Right renal cortex interstitium (tissue), 3 donors: ENCODE measurements around the gene PNKP. TPM values are rescaled to one million over a fixed set of nuclear protein-coding genes. Genes with fewer than 3 reads are reported as not detected.

Experiments used
- DNase-seq, 3 donors: peaks; one replicate each; pipeline ENCODE4 v3.0.0-alpha.2; 2013; ENCODE audit warnings: low read depth in 3 of 3, low spot score in 2 of 3
- polyA plus RNA-seq, 3 donors: library from polyadenylated mRNA; unstranded; fragments of 120-200 nt; gene quantifications; one replicate each; pipeline ENCODE4 v1.2.1, GENCODE V29; 2013; ENCODE audit not compliant: insufficient read length in 3 of 3

Gene PNKP
- polyA plus RNA-seq, 3 donors, result 33.4 to 43.9 (median 36.2) TPM

- DNase-seq, result no peak
These were observed 23.3 kb upstream of the PNKP start for GRCh38 chr19:49890349-49891311.

GRCh38 chr19:49889687-49890348 is 22.4 kb upstream of the PNKP start:
- DNase-seq, result peak in 1 of 3 donors; percentile 61

DNA sequence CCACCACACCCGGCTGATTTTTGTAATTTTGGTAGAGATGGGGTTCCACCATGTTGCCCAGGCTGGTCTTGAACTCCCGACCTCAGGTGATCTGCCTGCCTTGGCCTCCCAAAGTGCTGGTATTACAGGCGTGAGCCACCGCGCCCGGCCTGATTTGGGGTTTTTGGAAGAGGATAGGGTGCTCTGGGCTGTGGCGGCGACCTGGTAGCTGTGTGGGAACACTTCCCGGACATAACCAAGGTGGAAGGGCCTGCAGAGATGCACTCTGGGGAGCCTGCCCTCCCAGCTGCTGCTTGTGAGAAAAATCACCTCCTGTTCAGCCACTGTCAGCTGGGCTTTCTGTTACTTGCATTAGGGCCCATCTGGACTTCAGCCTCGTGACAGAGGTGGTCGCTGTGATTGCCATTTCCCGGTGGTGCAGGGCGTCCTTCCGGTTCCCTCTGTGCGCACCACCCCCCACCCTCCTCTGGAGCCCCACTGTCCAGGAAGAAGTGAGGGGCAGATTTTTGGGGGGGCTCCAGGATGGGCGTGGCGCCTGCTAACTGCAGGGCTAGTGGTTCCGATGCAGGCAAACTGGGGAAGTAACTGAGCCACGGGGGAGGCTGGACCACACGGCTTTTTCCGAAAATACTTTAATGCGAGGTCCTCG is 21.8 kb upstream of the PNKP start:
- no peak for DNase-seq

DNA sequence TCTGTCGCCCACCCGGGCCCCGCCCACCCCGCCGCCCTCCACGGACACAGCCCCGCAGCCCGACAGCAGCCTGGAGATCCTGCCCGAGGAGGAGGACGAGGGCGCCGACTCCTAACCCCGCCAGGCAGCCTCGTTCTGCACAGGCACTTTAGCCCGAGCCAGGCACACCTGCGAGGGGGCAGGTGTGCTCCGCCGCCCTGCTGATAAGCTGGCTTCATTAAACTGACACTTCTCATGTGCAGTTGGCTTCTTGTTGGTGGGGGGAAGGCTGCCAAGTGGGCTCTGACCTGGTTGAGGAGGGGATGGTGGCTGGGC is 21.1 kb upstream of the PNKP start:
- DNase-seq, result no peak

GRCh38 chr19:49887665-49888509 is 20.5 kb upstream of the PNKP start:
- DNase-seq, result no peak

DNA sequence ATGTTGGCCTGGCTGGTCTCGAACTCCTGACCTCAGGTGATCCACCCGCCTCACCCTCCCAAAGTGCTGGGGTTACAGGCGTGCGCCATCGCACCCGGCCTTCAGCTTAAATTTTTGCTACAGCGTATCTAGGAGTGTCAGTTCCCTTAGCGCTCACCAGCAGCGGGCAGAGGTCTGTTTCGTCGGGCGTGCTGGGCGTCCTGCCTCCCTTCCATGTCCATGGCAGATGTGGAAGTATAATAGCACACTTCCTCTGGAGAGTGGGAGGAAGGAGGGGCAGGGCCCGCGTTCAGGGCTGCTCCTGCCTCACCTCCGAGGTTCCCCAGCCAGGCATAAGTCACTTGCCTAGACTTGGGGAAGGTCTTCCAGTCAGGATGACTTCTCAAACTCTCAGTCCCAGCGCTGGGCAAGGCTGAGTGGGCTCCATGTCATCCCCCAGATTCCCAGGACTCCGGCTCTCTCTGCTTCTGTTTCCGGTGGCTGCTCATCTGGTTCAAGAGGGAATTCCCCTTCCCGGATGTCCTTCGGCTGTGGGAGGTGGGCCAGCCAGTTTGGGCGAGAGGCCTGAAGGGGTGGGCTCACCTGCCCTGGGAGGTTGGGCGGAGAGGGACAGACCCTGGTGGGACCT is 19.8 kb upstream of the PNKP start:
- no peak for DNase-seq

GRCh38 chr19:49884760-49885159 is 17.4 kb upstream of the PNKP start:
- DNase-seq, result no peak

GRCh38 chr19:49884109-49884508 is 16.7 kb upstream of the PNKP start:
- no peak for DNase-seq

GRCh38 chr19:49883094-49883493 is 15.7 kb upstream of the PNKP start:
- DNase-seq, result no peak

- DNase-seq, result no peak
These were observed 15.3 kb upstream of the PNKP start for GRCh38 chr19:49882643-49883042.

DNA sequence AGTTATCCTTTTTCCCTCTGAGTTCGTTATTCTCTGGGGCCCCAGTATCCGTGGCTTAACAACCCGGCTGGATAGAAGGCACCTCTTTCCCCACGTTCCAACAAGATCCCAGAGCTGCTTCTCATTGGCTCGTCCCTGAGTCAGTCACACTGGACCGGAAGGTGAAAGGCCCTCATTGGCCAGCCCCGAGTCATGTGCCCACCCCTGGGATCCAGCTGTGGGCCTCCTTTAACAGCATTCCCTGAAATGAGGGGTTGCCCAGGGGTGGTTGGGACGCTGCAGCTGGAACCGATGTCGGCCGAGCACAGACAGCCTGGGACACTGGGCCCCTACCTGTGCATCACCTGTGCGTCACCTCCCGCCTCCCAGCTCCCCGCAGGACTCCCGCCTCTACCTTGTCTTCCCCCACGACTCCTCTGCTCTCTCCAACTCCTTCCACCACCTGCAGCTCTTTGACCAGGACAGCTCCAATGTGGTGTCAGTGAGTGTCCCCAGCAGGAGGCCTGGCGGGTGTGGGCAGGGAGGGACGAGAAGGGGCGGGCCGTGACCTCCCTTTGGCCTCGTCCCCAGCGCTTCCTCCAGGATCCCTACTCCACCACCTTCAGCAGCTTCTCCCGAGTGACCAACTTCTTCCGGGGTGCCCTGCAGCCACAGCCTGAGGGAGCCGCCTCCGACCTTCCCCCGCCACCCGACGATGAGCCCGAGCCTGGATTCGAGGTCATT is 14.5 kb upstream of the PNKP start:
- no peak for DNase-seq

DNA sequence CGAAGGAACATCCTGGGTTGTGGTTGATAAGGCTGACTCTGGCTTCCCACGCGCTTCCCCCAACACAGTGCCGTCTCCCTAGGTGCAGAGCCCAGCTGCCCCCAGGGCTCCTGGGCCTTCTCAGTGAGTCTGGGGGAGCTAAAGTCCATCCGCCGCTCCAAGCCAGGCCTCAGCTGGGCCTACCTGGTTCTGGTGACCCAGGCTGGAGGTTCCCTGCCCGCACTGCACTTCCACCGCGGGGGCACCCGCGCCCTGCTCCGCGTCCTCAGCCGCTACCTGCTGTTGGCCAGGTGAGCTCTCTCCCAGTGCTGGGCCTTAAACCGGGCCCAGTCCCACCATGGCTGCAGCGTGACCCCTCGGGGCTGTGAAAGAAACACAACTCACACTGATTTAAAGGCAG is 13.8 kb upstream of the PNKP start:
- no peak for DNase-seq

GRCh38 chr19:49880162-49880869 is 12.9 kb upstream of the PNKP start:
- DNase-seq, result no peak

DNA sequence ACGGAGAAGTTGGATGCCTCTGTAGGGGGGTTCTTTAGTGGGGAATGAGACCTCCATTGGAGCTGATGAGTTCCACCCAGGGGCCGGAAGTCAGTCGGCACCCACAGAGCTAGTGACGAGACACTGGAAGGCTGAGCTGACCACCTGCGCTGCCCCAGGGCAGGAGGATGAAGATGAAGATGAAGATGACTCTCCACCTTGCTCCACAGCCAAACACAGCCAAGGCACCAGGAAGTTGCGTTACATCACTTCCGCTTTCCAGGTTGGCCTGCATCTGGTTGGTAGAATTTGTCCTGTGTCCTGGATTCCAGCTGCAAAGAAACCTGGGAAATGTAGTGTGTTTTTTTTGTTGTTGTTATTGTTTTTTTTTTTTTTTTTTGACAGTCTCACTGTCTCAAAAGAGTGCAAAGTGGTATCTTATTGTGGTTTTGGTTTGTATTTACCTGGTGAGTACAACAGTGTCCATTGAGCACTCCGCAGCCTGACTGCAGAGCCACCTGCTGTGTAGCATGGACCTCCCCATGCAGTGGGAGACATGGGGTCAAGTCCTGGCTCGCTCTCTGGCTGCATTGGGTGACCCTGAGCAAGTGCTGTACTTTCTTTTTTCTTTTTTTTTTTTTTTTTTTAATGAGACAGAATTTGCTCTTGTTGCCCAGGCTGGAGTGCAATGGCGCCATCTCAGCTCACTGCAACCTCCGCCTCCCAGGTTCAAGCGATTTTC is 12.0 kb upstream of the PNKP start:
- DNase-seq, result no peak

GRCh38 chr19:49878744-49879070 is 11.3 kb upstream of the PNKP start:
- no peak for DNase-seq

- peak in 2 of 3 donors; percentile 95 to 97 for DNase-seq
These were observed 10.7 kb upstream of the PNKP start for GRCh38 chr19:49877879-49878743.
